Ishikawa (cell line): ENCODE data around the gene MAP1S.

ENCODE experiments used
- CEBPB ChIP-seq: IDR thresholded peaks from 2 replicates; pipeline ENCODE4 v1.6.1; 2012
- CREB1 ChIP-seq: IDR thresholded peaks from 2 replicates; pipeline ENCODE4 v1.6.1; 2012; ENCODE audit warnings: low read depth
- EGR1 ChIP-seq: IDR thresholded peaks from 2 replicates; pipeline ENCODE4 v1.6.1; 2012
- EP300 ChIP-seq: IDR thresholded peaks from 2 replicates; pipeline ENCODE4 v1.6.1; 2012; ENCODE audit warnings: borderline replicate concordance
- FOXM1 ChIP-seq: IDR thresholded peaks from 2 replicates; pipeline ENCODE4 v1.6.1; 2012; ENCODE audit warnings: low read depth, borderline replicate concordance
- NFIC ChIP-seq: IDR thresholded peaks from 2 replicates; pipeline ENCODE4 v1.6.1; 2012
- RAD21 ChIP-seq: IDR thresholded peaks from 2 replicates; pipeline ENCODE4 v1.6.1; 2012; ENCODE audit warnings: low read depth
- TAF1 ChIP-seq: IDR thresholded peaks from 2 replicates; pipeline ENCODE4 v1.6.1; 2012; ENCODE audit warnings: low read depth, mild to moderate bottlenecking
- TCF12 ChIP-seq: IDR thresholded peaks from 2 replicates; pipeline ENCODE4 v1.6.1; 2012; ENCODE audit warnings: low read depth
- TEAD4 ChIP-seq: IDR thresholded peaks from 2 replicates; pipeline ENCODE4 v1.6.1; 2012
- YY1 ChIP-seq: IDR thresholded peaks from 2 replicates; pipeline ENCODE4 v1.6.1; 2012; ENCODE audit warnings: low read depth
- ZBTB7A ChIP-seq: IDR thresholded peaks from 2 replicates; pipeline ENCODE4 v1.6.1; 2012; ENCODE audit warnings: low read depth
- TF ChIP-seq, protein P1 (sequence below): IDR thresholded peaks from 2 replicates; pipeline ENCODE4 v1.6.1; 2012; ENCODE audit warnings: low read depth, mild to moderate bottlenecking
- TF ChIP-seq, protein P2 (sequence below): IDR thresholded peaks from 2 replicates; pipeline ENCODE4 v1.6.1; 2012
- TF ChIP-seq, protein P3 (sequence below): IDR thresholded peaks from 2 replicates; pipeline ENCODE4 v1.6.1; 2012

Gene MAP1S

DNA sequence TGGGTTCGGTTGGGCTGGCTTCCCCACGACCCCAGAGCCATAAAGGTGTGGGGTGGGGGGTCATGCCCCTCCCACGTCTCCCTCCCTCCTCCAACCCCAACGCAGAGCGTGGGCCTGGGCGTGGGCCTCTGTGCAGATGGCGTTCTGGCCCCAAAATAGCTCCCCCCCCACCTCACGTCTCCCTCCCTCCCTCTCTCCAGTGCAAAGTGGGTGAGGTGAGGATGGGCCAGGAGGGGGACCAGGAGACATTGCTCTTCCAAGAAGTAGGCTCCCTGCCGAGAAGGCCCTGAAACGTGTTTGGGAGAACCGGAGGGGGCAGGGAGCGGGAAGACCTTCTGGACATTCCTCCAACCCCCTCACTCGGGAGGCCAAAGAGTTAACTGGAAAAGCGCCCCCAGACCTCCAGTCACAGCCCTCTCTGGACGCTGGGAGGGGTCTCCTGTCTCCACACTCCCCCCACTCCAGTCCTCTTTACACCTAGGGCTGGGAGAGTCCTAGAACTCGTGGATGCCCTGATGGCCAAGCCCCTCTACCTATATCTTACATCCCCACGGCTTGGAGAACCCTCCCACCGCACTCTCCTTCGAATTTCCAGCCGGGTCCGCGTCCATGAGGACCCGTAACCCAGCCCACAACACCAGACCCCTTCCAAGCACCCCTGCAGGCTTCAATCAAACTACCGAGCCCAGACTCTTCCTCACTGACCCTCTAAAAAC is 32.0 kb upstream of the MAP1S start:
- no peak for TF ChIP-seq TEAD4
- no peak for TF ChIP-seq TAF1
- TF ChIP-seq CEBPB: no peak
- TF ChIP-seq, protein P1, sequence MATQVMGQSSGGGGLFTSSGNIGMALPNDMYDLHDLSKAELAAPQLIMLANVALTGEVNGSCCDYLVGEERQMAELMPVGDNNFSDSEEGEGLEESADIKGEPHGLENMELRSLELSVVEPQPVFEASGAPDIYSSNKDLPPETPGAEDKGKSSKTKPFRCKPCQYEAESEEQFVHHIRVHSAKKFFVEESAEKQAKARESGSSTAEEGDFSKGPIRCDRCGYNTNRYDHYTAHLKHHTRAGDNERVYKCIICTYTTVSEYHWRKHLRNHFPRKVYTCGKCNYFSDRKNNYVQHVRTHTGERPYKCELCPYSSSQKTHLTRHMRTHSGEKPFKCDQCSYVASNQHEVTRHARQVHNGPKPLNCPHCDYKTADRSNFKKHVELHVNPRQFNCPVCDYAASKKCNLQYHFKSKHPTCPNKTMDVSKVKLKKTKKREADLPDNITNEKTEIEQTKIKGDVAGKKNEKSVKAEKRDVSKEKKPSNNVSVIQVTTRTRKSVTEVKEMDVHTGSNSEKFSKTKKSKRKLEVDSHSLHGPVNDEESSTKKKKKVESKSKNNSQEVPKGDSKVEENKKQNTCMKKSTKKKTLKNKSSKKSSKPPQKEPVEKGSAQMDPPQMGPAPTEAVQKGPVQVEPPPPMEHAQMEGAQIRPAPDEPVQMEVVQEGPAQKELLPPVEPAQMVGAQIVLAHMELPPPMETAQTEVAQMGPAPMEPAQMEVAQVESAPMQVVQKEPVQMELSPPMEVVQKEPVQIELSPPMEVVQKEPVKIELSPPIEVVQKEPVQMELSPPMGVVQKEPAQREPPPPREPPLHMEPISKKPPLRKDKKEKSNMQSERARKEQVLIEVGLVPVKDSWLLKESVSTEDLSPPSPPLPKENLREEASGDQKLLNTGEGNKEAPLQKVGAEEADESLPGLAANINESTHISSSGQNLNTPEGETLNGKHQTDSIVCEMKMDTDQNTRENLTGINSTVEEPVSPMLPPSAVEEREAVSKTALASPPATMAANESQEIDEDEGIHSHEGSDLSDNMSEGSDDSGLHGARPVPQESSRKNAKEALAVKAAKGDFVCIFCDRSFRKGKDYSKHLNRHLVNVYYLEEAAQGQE: no peak
- TF ChIP-seq EGR1: no peak
- TF ChIP-seq, protein P2, sequence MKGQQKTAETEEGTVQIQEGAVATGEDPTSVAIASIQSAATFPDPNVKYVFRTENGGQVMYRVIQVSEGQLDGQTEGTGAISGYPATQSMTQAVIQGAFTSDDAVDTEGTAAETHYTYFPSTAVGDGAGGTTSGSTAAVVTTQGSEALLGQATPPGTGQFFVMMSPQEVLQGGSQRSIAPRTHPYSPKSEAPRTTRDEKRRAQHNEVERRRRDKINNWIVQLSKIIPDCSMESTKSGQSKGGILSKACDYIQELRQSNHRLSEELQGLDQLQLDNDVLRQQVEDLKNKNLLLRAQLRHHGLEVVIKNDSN: no peak

DNA sequence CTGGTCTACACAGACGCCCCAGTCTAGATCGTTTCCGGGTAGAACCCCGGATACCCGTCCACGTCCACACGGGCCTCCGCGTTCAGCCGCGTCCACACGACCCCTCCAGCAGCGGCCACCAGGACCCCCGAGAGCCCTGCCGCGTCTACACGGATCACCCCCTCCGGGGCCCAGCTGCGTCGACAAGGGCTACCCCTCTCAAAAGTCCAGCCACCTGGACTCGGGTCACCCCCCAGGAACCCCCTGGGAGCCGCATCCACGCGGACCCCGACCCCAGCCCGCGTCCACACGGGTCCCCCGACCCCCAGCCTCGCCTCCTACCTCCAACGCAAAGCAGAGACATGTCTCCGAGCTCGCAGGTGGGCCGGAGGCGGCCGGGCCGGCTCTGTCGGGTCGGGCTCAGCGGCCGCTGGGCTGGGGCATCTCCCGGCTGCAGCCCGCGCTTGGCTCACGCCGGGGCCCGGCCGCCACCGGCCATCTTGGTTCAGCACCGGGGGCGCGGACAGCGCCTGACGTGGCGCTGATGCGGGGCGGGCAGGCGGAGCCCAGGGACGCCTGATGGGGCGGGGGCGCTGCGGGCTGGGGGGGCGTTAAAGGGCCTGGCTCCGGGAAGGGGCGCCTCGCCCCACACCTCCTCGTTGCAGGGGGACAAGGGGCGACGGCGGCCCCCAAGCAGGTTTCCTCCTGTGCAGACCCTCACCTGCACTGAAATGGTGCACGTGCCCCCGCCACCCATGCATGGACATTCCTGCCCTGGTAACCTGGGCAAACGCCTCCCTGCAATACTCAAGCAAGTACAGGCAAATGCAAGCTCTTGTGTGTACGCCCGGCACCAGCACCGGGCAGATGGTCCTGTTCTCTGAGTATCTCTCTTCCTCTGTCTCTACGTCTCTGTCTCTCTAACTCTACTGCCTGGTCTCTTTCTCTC is 31.2 kb upstream of the MAP1S start, which contains the start of gene UNC13A:
Gene UNC13A, minus strand, starts transcription at position 498 of the 928 bp plus-strand sequence. Its CDS starts 155 bp downstream, at position 343.
- no peak for TF ChIP-seq EGR1
- no peak for TF ChIP-seq NFIC
- TF ChIP-seq EP300: no peak
- TF ChIP-seq, protein P1: peak; percentile 91
- TF ChIP-seq TCF12: no peak
- no peak for TF ChIP-seq RAD21
- TF ChIP-seq FOXM1: no peak
- no peak for TF ChIP-seq TAF1
- peak; percentile 77; the same call in 1 of the 2 replicates for TF ChIP-seq CREB1
- TF ChIP-seq ZBTB7A: peak; percentile 72; the same call in 1 of the 2 replicates
- TF ChIP-seq YY1: peak; percentile 95
- no peak for TF ChIP-seq TEAD4
- no peak for TF ChIP-seq CEBPB
- TF ChIP-seq, protein P2: no peak
- TF ChIP-seq, protein P3, sequence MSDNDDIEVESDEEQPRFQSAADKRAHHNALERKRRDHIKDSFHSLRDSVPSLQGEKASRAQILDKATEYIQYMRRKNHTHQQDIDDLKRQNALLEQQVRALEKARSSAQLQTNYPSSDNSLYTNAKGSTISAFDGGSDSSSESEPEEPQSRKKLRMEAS: peak; percentile 73

DNA sequence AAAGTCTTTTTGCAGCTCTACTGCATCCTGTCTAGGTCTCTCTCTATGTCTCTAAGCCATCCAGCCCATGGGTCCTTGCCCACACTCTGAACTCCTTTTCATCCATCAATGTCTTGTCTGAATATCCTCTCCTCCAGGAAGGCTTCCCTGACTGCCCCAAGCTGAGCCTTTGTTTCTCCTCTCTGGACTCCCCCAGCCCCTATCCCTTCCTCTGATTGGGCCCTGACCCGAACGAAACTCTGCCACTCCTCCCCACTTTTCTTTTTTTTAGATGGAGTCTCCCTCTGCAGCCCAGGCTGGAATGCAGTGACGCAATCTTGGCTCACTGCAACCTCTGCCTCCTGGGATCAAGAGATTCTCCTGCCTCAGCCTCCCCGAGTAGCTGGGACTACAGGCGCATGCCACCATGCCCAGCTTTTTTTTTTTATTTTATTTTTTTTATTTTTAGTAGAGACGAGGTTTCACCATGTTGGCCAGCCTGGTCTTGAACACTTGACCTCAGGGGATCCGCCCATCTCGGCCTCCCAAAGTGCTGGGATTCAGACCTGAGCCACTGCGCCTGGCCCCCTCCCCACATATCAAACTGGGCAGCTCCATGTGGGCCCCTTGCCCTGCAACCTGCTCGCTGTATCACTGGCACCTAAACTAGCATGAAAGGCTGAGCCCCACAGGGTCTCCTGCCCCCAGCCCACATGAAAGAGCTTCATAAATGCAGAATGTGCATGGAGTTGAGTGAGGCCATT is 30.3 kb upstream of the MAP1S start:
- TF ChIP-seq TEAD4 (peak; percentile 32; the same call in 1 of the 2 replicates), CEBPB (peak; percentile 55; the same call in 1 of the 2 replicates)
- TF ChIP-seq, protein P2: no peak

DNA sequence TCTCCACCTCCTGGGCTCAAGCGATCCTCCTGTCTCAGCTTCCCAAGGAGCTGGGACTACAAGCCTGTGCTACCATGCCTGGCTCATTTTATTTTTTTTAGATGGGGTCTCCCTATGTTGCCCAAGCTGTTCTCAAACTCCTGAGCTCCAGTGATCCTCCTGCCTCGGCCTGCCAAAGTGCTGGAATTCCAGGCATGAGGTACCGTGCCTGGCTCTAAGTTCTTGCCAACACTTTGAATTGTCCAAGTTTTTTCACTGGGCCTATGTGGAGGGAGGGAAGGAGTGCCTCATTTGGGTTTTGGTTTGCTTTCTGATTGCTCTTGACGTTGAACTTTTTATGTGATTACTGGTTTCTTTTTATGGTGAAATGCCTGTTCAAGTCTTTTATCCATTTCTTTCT is 26.7 kb upstream of the MAP1S start:
- no peak for TF ChIP-seq YY1

DNA sequence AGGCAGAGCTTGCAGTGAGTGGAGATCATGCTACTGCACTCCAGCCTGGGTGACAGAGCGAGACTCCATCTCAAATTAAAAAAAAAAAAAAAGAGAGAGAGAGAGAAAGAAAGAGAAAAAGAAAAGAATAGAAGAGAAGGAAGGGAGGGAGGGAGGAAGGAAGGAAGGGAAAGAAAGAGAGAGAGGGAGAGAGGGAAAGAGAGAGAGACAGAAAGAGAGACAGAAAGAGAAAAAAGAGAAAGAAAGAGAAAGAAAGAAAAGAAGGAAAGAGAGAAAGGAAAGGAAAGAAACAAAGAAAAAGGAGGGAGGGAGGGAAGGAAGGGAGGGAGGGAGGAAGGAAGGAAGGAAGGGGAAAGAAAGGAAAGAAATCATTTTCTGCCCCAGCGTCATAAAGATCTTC is 24.1 kb upstream of the MAP1S start:
- TF ChIP-seq, protein P1: no peak
- TF ChIP-seq ZBTB7A (no peak), CEBPB (no peak), YY1 (no peak), FOXM1 (no peak)
- TF ChIP-seq, protein P2: no peak
- TF ChIP-seq, protein P3: no peak
